ENCODE measurements around the gene SF3B3. TPM values are rescaled to one million over a fixed set of nuclear protein-coding genes. Genes with fewer than 3 reads are reported as not detected.
A peak's percentile ranks its signal among the peaks of the same experiment; 100 is the strongest.

The SF3B3 gene
- total RNA-seq, 1 experiment from 2014 or later = 403 TPM

- Histone ChIP-seq H2AFZ (ENCODE audit: low read depth, low read length, poor library complexity, severe bottlenecking) (no peak overlapping the region), H3K79me2 (ENCODE audit: insufficient read depth, low read length) (no peaks in the 10 kb centered on the region), H4K20me1 (ENCODE audit: insufficient read depth) (no peaks in the 10 kb centered on the region), H3K9me2 (ENCODE audit: insufficient read depth) (no peaks in the 10 kb centered on the region), H3K4me2 (ENCODE audit: low read length) (no peak overlapping the region), H3K27ac (ENCODE audit: low read depth, low read length) (no peak overlapping the region), H3K4me1 (ENCODE audit: control insufficient read depth in 1 of 2, insufficient read depth in 2 of 2, low read length in 2 of 2) (peaks cover 4 to 8% of the 10 kb centered on the region in 2 experiments; a peak in 3 of 4 replicates), H3K27me3 (ENCODE audit: insufficient read depth, low read length) (no peaks in the 10 kb centered on the region), H3K4me3 (replicated peaks in 1 of 2; ENCODE audit: low read depth in 1 of 2, low read length in 2 of 2) (no peak overlapping the region), H3K9me3 (ENCODE audit: control insufficient read depth in 1 of 2, insufficient read depth in 1 of 2, low read depth in 1 of 2, low read length in 2 of 2) (no peaks in the 10 kb centered on the region), H3K36me3 (ENCODE audit: control insufficient read depth in 1 of 2, insufficient read depth in 2 of 2, low read length in 2 of 2) (no peaks in the 10 kb centered on the region), H3K9ac (ENCODE audit: low read length) (no peak overlapping the region)
- TF ChIP-seq TCF7L2 (IDR thresholded peaks at IDR 0.05; ENCODE audit: borderline replicate concordance, extremely low read depth, insufficient read depth, insufficient read length) = no peak
- no TSS peak for BruUV-seq (replicated peaks)
- ChIA-PET CTCF (no interaction called here), RAD21 (ENCODE audit: low non-redundant PET in 1 of 2, low total read pairs in 2 of 2, uncharacterized antibody in 2 of 2, unreplicated experiment in 2 of 2) (no interaction called here), POLR2A (no interaction called here)
- intact Hi-C loops (cut with micrococcal nuclease) = no loop called here
- ATAC-seq (no peak), DNase-seq (ENCODE audit: low read depth, low spot score) (no peak)
These were observed 86.9 kb downstream of the SF3B3 start for GRCh38 chr16:70610273-70611223.

GRCh38 chr16:70611224-70611598, 87.6 kb downstream of the SF3B3 start:
- Histone ChIP-seq H3K9me2 (ENCODE audit: insufficient read depth) (no peaks in the 10 kb centered on the region), H3K9ac (ENCODE audit: low read length) (no peak overlapping the region), H3K9me3 (ENCODE audit: control insufficient read depth in 1 of 2, insufficient read depth in 1 of 2, low read depth in 1 of 2, low read length in 2 of 2) (no peaks in the 10 kb centered on the region), H2AFZ (ENCODE audit: low read depth, low read length, poor library complexity, severe bottlenecking) (no peak overlapping the region), H3K27me3 (ENCODE audit: insufficient read depth, low read length) (no peaks in the 10 kb centered on the region), H3K27ac (ENCODE audit: low read depth, low read length) (no peak overlapping the region), H4K20me1 (ENCODE audit: insufficient read depth) (no peaks in the 10 kb centered on the region), H3K79me2 (ENCODE audit: insufficient read depth, low read length) (no peaks in the 10 kb centered on the region), H3K4me3 (replicated peaks in 1 of 2; ENCODE audit: low read depth in 1 of 2, low read length in 2 of 2) (no peak overlapping the region), H3K4me1 (ENCODE audit: control insufficient read depth in 1 of 2, insufficient read depth in 2 of 2, low read length in 2 of 2) (peaks cover 4 to 8% of the 10 kb centered on the region in 2 experiments; a peak in 3 of 4 replicates), H3K36me3 (ENCODE audit: control insufficient read depth in 1 of 2, insufficient read depth in 2 of 2, low read length in 2 of 2) (no peaks in the 10 kb centered on the region), H3K4me2 (ENCODE audit: low read length) (no peak overlapping the region)
- no TSS peak for BruUV-seq (replicated peaks)
- intact Hi-C loops (cut with micrococcal nuclease) = no loop called here
- RAD21 ChIA-PET (ENCODE audit: low non-redundant PET in 1 of 2, low total read pairs in 2 of 2, uncharacterized antibody in 2 of 2, unreplicated experiment in 2 of 2) = no interaction called here
- POLR2A ChIA-PET = no interaction called here
- ATAC-seq (no peak), DNase-seq (ENCODE audit: low read depth, low spot score) (no peak)
- 0 out of 6 replicates have a peak, but pooled peaks of 1 of the 3 experiments have one; percentile 5 for TF ChIP-seq CTCF (IDR thresholded peaks at IDR 0.05 in 2 of 3, conservative IDR thresholded peaks at IDR 0.05 in 1 of 3; ENCODE audit: borderline replicate concordance in 1 of 3, insufficient read depth in 1 of 3, low read depth in 2 of 3, low read length in 2 of 3)
- TF ChIP-seq YY1 (IDR thresholded peaks at IDR 0.05; ENCODE audit: extremely low read depth, insufficient replicate concordance, low read depth, low read length) = no peak
- no peak for TF ChIP-seq TCF7L2 (IDR thresholded peaks at IDR 0.05; ENCODE audit: borderline replicate concordance, extremely low read depth, insufficient read depth, insufficient read length)
- no peak for TF ChIP-seq FOSL1 (IDR thresholded peaks at IDR 0.05; ENCODE audit: low read depth)
- no peak for TF ChIP-seq ZFX (IDR thresholded peaks at IDR 0.05)
- CTCF ChIA-PET = no interaction called here
